Mucosa of stomach (tissue), 1 donor: ENCODE results near the gene C2orf76.
"Not testable (repeated sequence)": the region's sequence is repeated elsewhere in the genome, so short reads cannot be mapped to it uniquely, and the experiment has no call there.

Experiments used
- H3K27me3 ChIP-seq: one replicate; pipeline ENCODE4 v1.7.0; 2013; ENCODE audit warnings: mild to moderate bottlenecking, low read length; ENCODE audit not compliant: control insufficient read depth, insufficient read depth
- H3K36me3 ChIP-seq: one replicate; pipeline ENCODE4 v1.7.0; 2013; ENCODE audit warnings: low read length; ENCODE audit not compliant: control insufficient read depth, insufficient read depth
- H3K4me1 ChIP-seq: one replicate; pipeline ENCODE4 v1.7.0; 2013; ENCODE audit warnings: mild to moderate bottlenecking, low read length; ENCODE audit not compliant: control insufficient read depth, insufficient read depth
- H3K4me3 ChIP-seq: one replicate; pipeline ENCODE4 v1.7.0; 2013; ENCODE audit warnings: low read length
- H3K9ac ChIP-seq: one replicate; pipeline ENCODE4 v1.7.0; 2013; ENCODE audit warnings: mild to moderate bottlenecking, low read length, moderate library complexity
- H3K9me3 ChIP-seq: one replicate; pipeline ENCODE4 v1.7.0; 2013; ENCODE audit warnings: mild to moderate bottlenecking, low read length, moderate library complexity; ENCODE audit not compliant: control insufficient read depth
- donor health status: Pancreatic carcinoma.

C2orf76 gene

GRCh38 chr2:119366649-119367471 lies at the start of gene C2orf76, which contains the start of gene DBI:
TSS of gene C2orf76 (minus strand) at chr2:119366834. CDS start at chr2:119339959, 26,875 bp downstream.
TSS of gene DBI (plus strand) at chr2:119366977. CDS start at chr2:119367052, 75 bp downstream.
- Histone ChIP-seq H3K9me3 (no peaks in the 10 kb centered on the region), H3K4me3 (peak within 1 kb of the TSS; percentile 98), H3K4me1 (peaks cover 41% of the 10 kb centered on the region), H3K36me3 (peaks cover 1% of the 10 kb centered on the region), H3K27me3 (no peaks in the 10 kb centered on the region), H3K9ac (peak within 1 kb of the TSS; percentile 92)

- Histone ChIP-seq H3K4me1 (peaks cover 8% of the 10 kb centered on the region), H3K9me3 (no peaks in the 10 kb centered on the region), H3K36me3 (no peaks in the 10 kb centered on the region), H3K9ac (no peak overlapping the region), H3K4me3 (no peak overlapping the region), H3K27me3 (no peaks in the 10 kb centered on the region)
Observed at GRCh38 chr2:119415630-119416029, 49.0 kb upstream of the C2orf76 start.

GRCh38 chr2:119414894-119415293 lies 48.3 kb upstream of the C2orf76 start:
- peaks cover 3% of the 10 kb centered on the region for H3K4me1 ChIP-seq
- H3K27me3 ChIP-seq, result no peaks in the 10 kb centered on the region
- H3K9ac ChIP-seq, result no peak overlapping the region
- H3K36me3 ChIP-seq, result no peaks in the 10 kb centered on the region
- no peaks in the 10 kb centered on the region for H3K9me3 ChIP-seq
- H3K4me3 ChIP-seq, result no peak overlapping the region

GRCh38 chr2:119409506-119409905 lies 42.9 kb upstream of the C2orf76 start:
- H3K36me3 ChIP-seq, result no peaks in the 10 kb centered on the region
- H3K27me3 ChIP-seq, result no peaks in the 10 kb centered on the region
- no peak overlapping the region for H3K4me3 ChIP-seq
- H3K9ac ChIP-seq, result no peak overlapping the region
- H3K9me3 ChIP-seq, result no peaks in the 10 kb centered on the region
- H3K4me1 ChIP-seq, result peaks cover 12% of the 10 kb centered on the region

GRCh38 chr2:119408221-119408619 lies 41.6 kb upstream of the C2orf76 start:
- peaks cover 14% of the 10 kb centered on the region for H3K4me1 ChIP-seq
- H3K36me3 ChIP-seq, result no peaks in the 10 kb centered on the region
- no peak overlapping the region for H3K4me3 ChIP-seq
- no peaks in the 10 kb centered on the region for H3K9me3 ChIP-seq
- H3K27me3 ChIP-seq, result no peaks in the 10 kb centered on the region
- H3K9ac ChIP-seq, result no peak overlapping the region

GRCh38 chr2:119407430-119408220 lies 41.0 kb upstream of the C2orf76 start:
- no peaks in the 10 kb centered on the region for H3K9me3 ChIP-seq
- peaks cover 20% of the 10 kb centered on the region for H3K4me1 ChIP-seq
- no peak overlapping the region for H3K4me3 ChIP-seq
- no peaks in the 10 kb centered on the region for H3K36me3 ChIP-seq
- peak overlapping the region; percentile 2 for H3K9ac ChIP-seq
- no peaks in the 10 kb centered on the region for H3K27me3 ChIP-seq

- Histone ChIP-seq H3K4me3 (no peak overlapping the region), H3K4me1 (peaks cover 24% of the 10 kb centered on the region), H3K27me3 (no peaks in the 10 kb centered on the region), H3K9ac (no peak overlapping the region), H3K36me3 (no peaks in the 10 kb centered on the region), H3K9me3 (no peaks in the 10 kb centered on the region)
Observed at GRCh38 chr2:119405151-119405550, 38.5 kb upstream of the C2orf76 start.

GRCh38 chr2:119403618-119404017 lies 37.0 kb upstream of the C2orf76 start:
- peaks cover 24% of the 10 kb centered on the region for H3K4me1 ChIP-seq
- not testable (repeated sequence) for H3K4me3 ChIP-seq, H3K27me3 ChIP-seq, H3K36me3 ChIP-seq, H3K9ac ChIP-seq, H3K9me3 ChIP-seq

- peaks cover 19% of the 10 kb centered on the region for H3K4me1 ChIP-seq
- H3K4me3 ChIP-seq, result no peak overlapping the region
- no peaks in the 10 kb centered on the region for H3K27me3 ChIP-seq
- peak overlapping the region; percentile 33 for H3K9ac ChIP-seq
- H3K36me3 ChIP-seq, result no peaks in the 10 kb centered on the region
- H3K9me3 ChIP-seq, result no peaks in the 10 kb centered on the region
Observed at GRCh38 chr2:119402645-119403560, 36.3 kb upstream of the C2orf76 start.

- Histone ChIP-seq H3K36me3 (no peaks in the 10 kb centered on the region), H3K27me3 (no peaks in the 10 kb centered on the region), H3K9ac (no peak overlapping the region), H3K9me3 (no peaks in the 10 kb centered on the region), H3K4me1 (peaks cover 12% of the 10 kb centered on the region), H3K4me3 (no peak overlapping the region)
Observed at GRCh38 chr2:119402106-119402505, 35.5 kb upstream of the C2orf76 start.

- Histone ChIP-seq H3K27me3 (no peaks in the 10 kb centered on the region), H3K4me1 (no peaks in the 10 kb centered on the region), H3K9me3 (no peaks in the 10 kb centered on the region), H3K36me3 (no peaks in the 10 kb centered on the region), H3K9ac (no peak overlapping the region), H3K4me3 (no peak overlapping the region)
Observed at GRCh38 chr2:119397196-119397595, 30.6 kb upstream of the C2orf76 start.
